ENCODE results near the gene COL5A1.
"Not testable (repeated sequence)": the region's sequence is repeated elsewhere in the genome, so short reads cannot be mapped to it uniquely, and the experiment has no call there.

COL5A1 gene

DNA sequence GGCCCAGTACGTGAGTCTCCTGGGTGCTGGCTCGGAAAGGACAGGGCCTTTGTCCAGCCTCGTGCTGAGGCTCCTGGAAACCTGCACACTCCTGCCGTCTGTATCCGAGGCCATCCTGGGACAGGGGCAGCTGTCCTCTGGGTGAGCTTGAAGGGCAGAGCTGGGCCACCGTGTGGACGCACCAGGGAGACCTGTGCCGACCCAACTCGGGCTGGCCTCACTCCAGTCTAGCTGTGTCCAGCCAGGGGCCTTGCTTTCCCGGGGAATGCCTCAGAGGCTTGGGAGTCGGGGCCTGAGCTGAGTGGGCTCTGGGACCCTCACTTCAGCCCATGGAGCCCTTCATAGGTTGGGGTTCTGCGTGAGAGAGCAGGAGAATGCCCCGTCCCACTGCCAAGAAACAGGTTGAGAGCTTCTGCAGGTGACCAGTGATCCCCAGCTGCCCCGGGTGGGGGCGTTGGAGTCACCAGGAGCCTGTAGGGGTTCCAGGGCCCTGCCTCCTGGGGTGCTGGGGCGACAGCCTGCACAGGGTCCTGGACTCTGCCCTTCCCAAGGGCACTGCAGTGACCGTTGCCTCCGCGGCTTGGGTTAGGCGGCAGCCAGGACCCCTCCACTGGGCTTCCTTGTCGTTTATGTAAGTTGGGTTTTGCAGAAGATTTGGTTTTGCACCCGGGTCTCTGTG lies 60.1 kb downstream of the COL5A1 start:
- no peak for ATAC-seq
- TF ChIP-seq ZNF565 (CRISPR knock-in tag; conservative IDR thresholded peaks at IDR 0.05; ENCODE audit: low read depth) (no peak), ZFP3 (CRISPR knock-in tag; IDR thresholded peaks at IDR 0.05) (no peak), ZFP30 (CRISPR knock-in tag; IDR thresholded peaks at IDR 0.05) (no peak), PATZ1 (CRISPR knock-in tag; IDR thresholded peaks at IDR 0.05; ENCODE audit: borderline replicate concordance) (no peak), PPARA (CRISPR knock-in tag; IDR thresholded peaks at IDR 0.05; ENCODE audit: borderline replicate concordance) (no peak), ARNTL (CRISPR knock-in tag; IDR thresholded peaks at IDR 0.05; ENCODE audit: borderline replicate concordance, low read depth) (no peak), ESRRG (CRISPR knock-in tag; IDR thresholded peaks at IDR 0.05) (no peak), CSDC2 (CRISPR knock-in tag; IDR thresholded peaks at IDR 0.05) (no peak), ZNF70 (CRISPR knock-in tag; IDR thresholded peaks at IDR 0.05) (no peak)

DNA sequence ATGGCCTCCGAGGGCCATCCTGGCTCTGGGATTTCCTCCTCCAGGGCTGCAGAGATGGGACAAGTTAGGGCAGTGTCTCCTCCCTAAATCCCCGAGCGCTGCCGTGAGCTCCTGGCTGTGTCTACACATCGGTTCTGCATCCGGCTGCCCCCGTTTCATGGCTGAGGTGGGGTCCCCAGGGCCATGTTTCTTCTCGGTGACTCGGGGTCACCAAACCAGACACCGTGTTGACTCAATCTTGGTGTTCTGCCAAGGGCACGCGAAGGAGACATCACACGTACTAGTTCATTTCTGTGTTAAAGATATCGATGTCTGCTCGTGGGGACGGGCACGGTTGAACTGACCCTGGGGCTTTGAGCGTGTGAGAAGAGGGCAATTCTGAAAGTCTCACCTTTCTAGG lies 60.7 kb downstream of the COL5A1 start:
- no peak for TF ChIP-seq GLIS3 (CRISPR knock-in tag; IDR thresholded peaks at IDR 0.05)
- no peak for TF ChIP-seq ZFP30 (CRISPR knock-in tag; IDR thresholded peaks at IDR 0.05)
- TF ChIP-seq, protein P1, sequence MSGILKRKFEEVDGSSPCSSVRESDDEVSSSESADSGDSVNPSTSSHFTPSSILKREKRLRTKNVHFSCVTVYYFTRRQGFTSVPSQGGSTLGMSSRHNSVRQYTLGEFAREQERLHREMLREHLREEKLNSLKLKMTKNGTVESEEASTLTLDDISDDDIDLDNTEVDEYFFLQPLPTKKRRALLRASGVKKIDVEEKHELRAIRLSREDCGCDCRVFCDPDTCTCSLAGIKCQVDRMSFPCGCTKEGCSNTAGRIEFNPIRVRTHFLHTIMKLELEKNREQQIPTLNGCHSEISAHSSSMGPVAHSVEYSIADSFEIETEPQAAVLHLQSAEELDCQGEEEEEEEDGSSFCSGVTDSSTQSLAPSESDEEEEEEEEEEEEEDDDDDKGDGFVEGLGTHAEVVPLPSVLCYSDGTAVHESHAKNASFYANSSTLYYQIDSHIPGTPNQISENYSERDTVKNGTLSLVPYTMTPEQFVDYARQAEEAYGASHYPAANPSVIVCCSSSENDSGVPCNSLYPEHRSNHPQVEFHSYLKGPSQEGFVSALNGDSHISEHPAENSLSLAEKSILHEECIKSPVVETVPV (CRISPR knock-in tag; IDR thresholded peaks at IDR 0.05), result no peak
- ATAC-seq, result no peak

GRCh38 chr9:134703730-134704114 lies 62.1 kb downstream of the COL5A1 start:
- ATAC-seq, result not testable (repeated sequence)

- ATAC-seq, result no peak
- TF ChIP-seq ESRRG (CRISPR knock-in tag; IDR thresholded peaks at IDR 0.05) (no peak), CREB5 (CRISPR knock-in tag; IDR thresholded peaks at IDR 0.05; ENCODE audit: low read depth) (no peak), ZNF8 (CRISPR knock-in tag; IDR thresholded peaks at IDR 0.05) (no peak), ZFP30 (CRISPR knock-in tag; IDR thresholded peaks at IDR 0.05) (no peak), SNAI2 (CRISPR knock-in tag; IDR thresholded peaks at IDR 0.05) (no peak), BACH2 (CRISPR knock-in tag; IDR thresholded peaks at IDR 0.05; ENCODE audit: borderline replicate concordance) (no peak), ZFP3 (CRISPR knock-in tag; IDR thresholded peaks at IDR 0.05) (no peak), ISL1 (CRISPR knock-in tag; IDR thresholded peaks at IDR 0.05) (no peak), ZNF70 (CRISPR knock-in tag; IDR thresholded peaks at IDR 0.05) (no peak), RARB (CRISPR knock-in tag; IDR thresholded peaks at IDR 0.05) (no peak), OSR1 (CRISPR knock-in tag; IDR thresholded peaks at IDR 0.05) (no peak), ARNTL (CRISPR knock-in tag; IDR thresholded peaks at IDR 0.05; ENCODE audit: borderline replicate concordance, low read depth) (no peak), CSDC2 (CRISPR knock-in tag; IDR thresholded peaks at IDR 0.05) (no peak), ZC3H10 (CRISPR knock-in tag; IDR thresholded peaks at IDR 0.05) (no peak), TCF4 (CRISPR knock-in tag; IDR thresholded peaks at IDR 0.05; ENCODE audit: borderline replicate concordance) (no peak), TOX (CRISPR knock-in tag; IDR thresholded peaks at IDR 0.05; ENCODE audit: borderline replicate concordance) (no peak)
- TF ChIP-seq, protein P1 (CRISPR knock-in tag; IDR thresholded peaks at IDR 0.05), result no peak
- TF ChIP-seq, protein P2, sequence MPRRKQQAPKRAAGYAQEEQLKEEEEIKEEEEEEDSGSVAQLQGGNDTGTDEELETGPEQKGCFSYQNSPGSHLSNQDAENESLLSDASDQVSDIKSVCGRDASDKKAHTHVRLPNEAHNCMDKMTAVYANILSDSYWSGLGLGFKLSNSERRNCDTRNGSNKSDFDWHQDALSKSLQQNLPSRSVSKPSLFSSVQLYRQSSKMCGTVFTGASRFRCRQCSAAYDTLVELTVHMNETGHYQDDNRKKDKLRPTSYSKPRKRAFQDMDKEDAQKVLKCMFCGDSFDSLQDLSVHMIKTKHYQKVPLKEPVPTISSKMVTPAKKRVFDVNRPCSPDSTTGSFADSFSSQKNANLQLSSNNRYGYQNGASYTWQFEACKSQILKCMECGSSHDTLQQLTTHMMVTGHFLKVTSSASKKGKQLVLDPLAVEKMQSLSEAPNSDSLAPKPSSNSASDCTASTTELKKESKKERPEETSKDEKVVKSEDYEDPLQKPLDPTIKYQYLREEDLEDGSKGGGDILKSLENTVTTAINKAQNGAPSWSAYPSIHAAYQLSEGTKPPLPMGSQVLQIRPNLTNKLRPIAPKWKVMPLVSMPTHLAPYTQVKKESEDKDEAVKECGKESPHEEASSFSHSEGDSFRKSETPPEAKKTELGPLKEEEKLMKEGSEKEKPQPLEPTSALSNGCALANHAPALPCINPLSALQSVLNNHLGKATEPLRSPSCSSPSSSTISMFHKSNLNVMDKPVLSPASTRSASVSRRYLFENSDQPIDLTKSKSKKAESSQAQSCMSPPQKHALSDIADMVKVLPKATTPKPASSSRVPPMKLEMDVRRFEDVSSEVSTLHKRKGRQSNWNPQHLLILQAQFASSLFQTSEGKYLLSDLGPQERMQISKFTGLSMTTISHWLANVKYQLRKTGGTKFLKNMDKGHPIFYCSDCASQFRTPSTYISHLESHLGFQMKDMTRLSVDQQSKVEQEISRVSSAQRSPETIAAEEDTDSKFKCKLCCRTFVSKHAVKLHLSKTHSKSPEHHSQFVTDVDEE (CRISPR knock-in tag; IDR thresholded peaks at IDR 0.05), result no peak
Measured at GRCh38 chr9:134704498-134704897, 62.9 kb downstream of the COL5A1 start.

Data from SK-N-SH treated with all-trans-retinoic acid at 6 μM for 48 hours (cell line).